ACC112 (cell line): ENCODE data around the gene RCOR1.

ENCODE experiments used
- H2AFZ ChIP-seq: fragments of 200-600 bp; sonication (generic); one replicate; pipeline ENCODE4 v1.6.0; 2017; ENCODE audit warnings: antibody characterized with exemption, low read length; ENCODE audit not compliant: unreplicated experiment
- H3K27ac ChIP-seq: fragments of 200-600 bp; sonication (generic); 2 replicates; pipeline ENCODE4 v1.5.1; 2014; ENCODE audit warnings: low read depth, mild to moderate bottlenecking, antibody characterized with exemption, low read length, moderate library complexity
- H3K27me3 ChIP-seq: fragments of 200-600 bp; sonication (generic); 2 replicates; pipeline ENCODE4 v1.6.1; 2014; ENCODE audit warnings: mild to moderate bottlenecking, antibody characterized with exemption, low read length, moderate library complexity, mixed read lengths; ENCODE audit not compliant: insufficient read depth
- H3K36me3 ChIP-seq: fragments of 200-600 bp; sonication (generic); 2 replicates; pipeline ENCODE4 v1.6.1; 2016; ENCODE audit warnings: mild to moderate bottlenecking, antibody characterized with exemption, low read length, moderate library complexity, mixed read lengths; ENCODE audit not compliant: insufficient read depth
- H3K4me1 ChIP-seq: fragments of 200-600 bp; sonication (generic); one replicate; pipeline ENCODE4 v1.6.1; 2016; ENCODE audit warnings: low read length, mixed read lengths; ENCODE audit not compliant: insufficient read depth, unreplicated experiment, control insufficient read depth
- H3K4me3 ChIP-seq: fragments of 200-600 bp; sonication (generic); 2 replicates; pipeline ENCODE4 v1.5.1; 2014; ENCODE audit warnings: mild to moderate bottlenecking, low read depth, low read length
- H3K79me2 ChIP-seq: fragments of 200-600 bp; sonication (generic); one replicate; pipeline ENCODE4 v1.6.0; 2016; ENCODE audit warnings: low read length; ENCODE audit not compliant: control insufficient read depth, unreplicated experiment, insufficient read depth

RCOR1 gene

GRCh38 chr14:102584871-102585869, 7.3 kb upstream of the RCOR1 start:
- Histone ChIP-seq H2AFZ (no peak overlapping the region), H3K27ac (no peak overlapping the region), H3K4me3 (no peak overlapping the region), H3K79me2 (no peaks in the 10 kb centered on the region), H3K36me3 (no peaks in the 10 kb centered on the region), H3K4me1 (peaks cover 14% of the 10 kb centered on the region), H3K27me3 (no peaks in the 10 kb centered on the region)

GRCh38 chr14:102586420-102587104, 5.9 kb upstream of the RCOR1 start:
- Histone ChIP-seq H3K4me1 (peaks cover 19% of the 10 kb centered on the region), H3K4me3 (no peak overlapping the region), H3K27me3 (no peaks in the 10 kb centered on the region), H3K36me3 (no peaks in the 10 kb centered on the region), H3K27ac (no peak overlapping the region), H3K79me2 (peaks cover 3% of the 10 kb centered on the region), H2AFZ (no peak overlapping the region)

- H3K4me1 ChIP-seq = peaks cover 19% of the 10 kb centered on the region
- no peak overlapping the region for H3K4me3 ChIP-seq
- no peak overlapping the region for H3K27ac ChIP-seq
- H3K27me3 ChIP-seq = no peaks in the 10 kb centered on the region
- no peaks in the 10 kb centered on the region for H3K36me3 ChIP-seq
- peaks cover 14% of the 10 kb centered on the region for H3K79me2 ChIP-seq
- H2AFZ ChIP-seq = no peak overlapping the region
These were observed 3.6 kb upstream of the RCOR1 start for GRCh38 chr14:102588821-102589220.

- H2AFZ ChIP-seq = no peak overlapping the region
- peaks cover 21% of the 10 kb centered on the region for H3K4me1 ChIP-seq
- H3K36me3 ChIP-seq = no peaks in the 10 kb centered on the region; the same call in 1 of the 2 replicates
- H3K27me3 ChIP-seq = no peaks in the 10 kb centered on the region
- no peak overlapping the region for H3K4me3 ChIP-seq
- H3K27ac ChIP-seq = no peak overlapping the region
- H3K79me2 ChIP-seq = peaks cover 24% of the 10 kb centered on the region
These were observed 2.6 kb upstream of the RCOR1 start for GRCh38 chr14:102589761-102590290.

GRCh38 chr14:102590667-102591099, 1.8 kb upstream of the RCOR1 start:
- Histone ChIP-seq H3K4me1 (peaks cover 25% of the 10 kb centered on the region), H3K36me3 (no peaks in the 10 kb centered on the region; the same call in 1 of the 2 replicates), H3K27ac (peak overlapping the region; percentile 99), H3K27me3 (no peaks in the 10 kb centered on the region), H2AFZ (peak overlapping the region; percentile 25), H3K79me2 (peaks cover 33% of the 10 kb centered on the region), H3K4me3 (peak overlapping the region; percentile 97)

GRCh38 chr14:102591372-102591943, 991 bp upstream of the RCOR1 start:
- Histone ChIP-seq H2AFZ (peak overlapping the region; percentile 76), H3K4me1 (peaks cover 25% of the 10 kb centered on the region), H3K4me3 (peak overlapping the region; percentile 97), H3K27me3 (no peaks in the 10 kb centered on the region), H3K27ac (peak overlapping the region; percentile 99), H3K36me3 (no peaks in the 10 kb centered on the region; the same call in 1 of the 2 replicates), H3K79me2 (peaks cover 40% of the 10 kb centered on the region)

GRCh38 chr14:102592763-102593060, 263 bp downstream of the RCOR1 start:
- no peaks in the 10 kb centered on the region; the same call in 1 of the 2 replicates for H3K36me3 ChIP-seq
- peak overlapping the region; percentile 88 for H3K4me3 ChIP-seq
- H3K4me1 ChIP-seq = peaks cover 25% of the 10 kb centered on the region
- peak overlapping the region; percentile 81 for H3K27ac ChIP-seq
- peaks cover 46% of the 10 kb centered on the region for H3K79me2 ChIP-seq
- H3K27me3 ChIP-seq = no peaks in the 10 kb centered on the region
- H2AFZ ChIP-seq = no peak overlapping the region

- peak overlapping the region; percentile 81 for H3K27ac ChIP-seq
- H3K27me3 ChIP-seq = no peaks in the 10 kb centered on the region
- H3K36me3 ChIP-seq = no peaks in the 10 kb centered on the region; the same call in 1 of the 2 replicates
- H2AFZ ChIP-seq = peak overlapping the region; percentile 3
- H3K4me1 ChIP-seq = peaks cover 25% of the 10 kb centered on the region
- H3K79me2 ChIP-seq = peaks cover 51% of the 10 kb centered on the region
- H3K4me3 ChIP-seq = peak overlapping the region; percentile 88
These were observed 794 bp downstream of the RCOR1 start for GRCh38 chr14:102593061-102593824.

- no peaks in the 10 kb centered on the region for H3K27me3 ChIP-seq
- H3K36me3 ChIP-seq = no peaks in the 10 kb centered on the region; the same call in 1 of the 2 replicates
- H3K4me1 ChIP-seq = peaks cover 22% of the 10 kb centered on the region
- H3K4me3 ChIP-seq = peak overlapping the region; percentile 88
- H2AFZ ChIP-seq = peak overlapping the region; percentile 3
- peak overlapping the region; percentile 81; the same call in 1 of the 2 replicates for H3K27ac ChIP-seq
- H3K79me2 ChIP-seq = peaks cover 57% of the 10 kb centered on the region
These were observed 1.3 kb downstream of the RCOR1 start for GRCh38 chr14:102593825-102594137.
